ENCODE results near the gene GPC5.
"Not testable (repeated sequence)": the region's sequence is repeated elsewhere in the genome, so short reads cannot be mapped to it uniquely, and the experiment has no call there.

The GPC5 gene

DNA sequence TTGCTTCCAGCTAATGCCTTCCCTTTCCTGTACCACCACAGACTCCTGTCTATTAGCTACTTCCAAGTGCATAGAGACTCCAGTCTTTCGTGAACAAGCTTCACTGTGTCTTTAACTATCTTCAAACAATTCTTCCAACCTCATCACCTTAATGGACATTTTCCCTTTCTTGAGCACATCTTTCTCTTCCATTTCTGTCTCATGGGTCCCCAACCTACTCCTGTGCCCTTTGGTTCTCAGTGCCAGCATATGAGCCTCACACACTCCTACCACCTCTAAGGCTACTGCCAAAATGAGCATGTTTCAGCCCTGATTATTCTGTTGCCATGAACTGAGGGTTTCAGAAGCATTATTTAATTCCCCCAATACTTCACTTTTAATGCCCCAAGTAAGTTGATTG, 360.3 kb downstream of the GPC5 start:
- no peak overlapping the region for H3K4me3 ChIP-seq (ENCODE audit: low read length)
- TF ChIP-seq ZNF274 (IDR thresholded peaks at IDR 0.05; ENCODE audit: low read depth, low read length), result no peak

DNA sequence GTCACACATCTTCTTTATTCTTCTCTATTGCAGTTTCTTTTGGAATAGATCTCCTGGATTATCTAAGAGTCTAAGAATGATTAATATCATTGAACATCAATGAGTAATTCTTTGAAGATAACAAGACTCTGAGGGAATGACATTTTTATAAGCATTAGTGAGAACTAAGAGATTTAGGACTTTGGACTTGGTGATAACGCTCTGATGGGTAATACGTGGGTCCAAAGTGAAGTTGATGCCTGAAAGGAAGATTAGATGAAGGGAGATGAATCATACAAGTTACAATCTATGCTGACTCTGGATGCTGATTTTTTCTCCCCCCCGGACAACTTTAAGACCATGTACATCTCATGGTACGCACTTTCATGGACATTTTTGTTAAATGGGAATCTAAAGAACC, 364.5 kb downstream of the GPC5 start:
- TF ChIP-seq ZNF274 (IDR thresholded peaks at IDR 0.05; ENCODE audit: low read depth, low read length), result no peak

DNA sequence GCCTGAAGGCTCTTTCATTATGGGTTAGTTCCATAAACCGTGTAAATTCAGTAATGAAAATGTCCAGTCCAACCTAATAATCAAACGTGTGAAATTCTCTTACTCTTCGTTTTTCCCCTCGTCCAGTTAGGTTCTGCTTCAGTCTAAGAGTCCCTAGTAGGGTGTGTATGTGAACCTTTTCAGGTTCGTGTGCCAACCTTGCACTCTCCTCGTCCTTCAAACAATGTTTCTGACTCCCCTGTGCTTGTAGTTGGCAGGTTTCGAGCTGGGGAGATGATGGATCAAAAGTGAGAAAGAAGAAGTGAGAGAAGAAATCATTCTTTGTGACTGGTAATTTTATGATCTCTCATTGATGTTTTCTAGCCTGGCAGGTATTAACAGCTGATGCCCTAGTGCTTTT, 366.1 kb downstream of the GPC5 start:
- no peak for TF ChIP-seq ZNF274 (IDR thresholded peaks at IDR 0.05; ENCODE audit: low read depth, low read length)
- H3K4me3 ChIP-seq (ENCODE audit: low read length), result no peak overlapping the region

More for the DNA sequence above, 364.5 kb downstream of the GPC5 start:
- no peak overlapping the region for H3K4me3 ChIP-seq (ENCODE audit: low read length)

DNA sequence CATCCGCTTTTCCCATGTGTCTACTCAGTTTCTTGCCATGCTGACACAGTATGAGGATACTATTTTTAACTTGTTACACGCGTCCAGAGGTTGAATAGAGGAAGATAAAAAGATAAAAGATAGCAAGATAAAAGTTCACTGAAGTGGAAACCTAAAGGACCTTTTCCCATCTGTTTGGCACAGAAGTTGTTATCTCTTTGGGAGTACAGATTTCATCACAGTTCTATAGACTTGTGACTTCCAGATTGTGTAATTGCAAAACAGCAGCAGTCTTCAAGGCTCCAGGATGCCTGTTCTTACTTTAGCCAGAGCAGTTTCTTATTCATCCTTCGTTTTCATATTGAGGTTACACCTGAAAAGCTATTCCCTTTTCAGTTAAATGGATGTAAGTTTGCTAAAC, 369.2 kb downstream of the GPC5 start:
- TF ChIP-seq ZNF274 (IDR thresholded peaks at IDR 0.05; ENCODE audit: low read depth, low read length), result no peak
- H3K4me3 ChIP-seq (ENCODE audit: low read length), result no peak overlapping the region

DNA sequence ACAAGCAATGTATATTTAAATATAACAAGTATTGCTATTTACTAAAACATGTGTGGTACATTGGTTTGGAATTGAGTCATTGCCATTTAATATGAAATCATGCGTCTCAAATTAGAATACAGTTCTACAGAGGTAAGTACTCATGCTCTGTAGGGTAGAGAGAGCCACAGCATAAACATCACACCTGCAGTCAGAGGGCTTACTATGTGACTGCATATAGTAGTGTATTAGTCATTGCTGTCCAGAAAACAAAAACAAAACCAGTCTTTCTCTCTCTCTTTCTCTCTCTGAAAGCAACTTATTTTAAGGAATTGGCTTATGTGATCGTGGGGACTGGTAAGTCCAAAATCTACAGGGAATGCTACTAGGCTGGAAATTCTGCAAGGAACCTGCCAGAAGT, 370.3 kb downstream of the GPC5 start:
- H3K4me3 ChIP-seq (ENCODE audit: low read length), result no peak overlapping the region
- no peak for TF ChIP-seq ZNF274 (IDR thresholded peaks at IDR 0.05; ENCODE audit: low read depth, low read length)

DNA sequence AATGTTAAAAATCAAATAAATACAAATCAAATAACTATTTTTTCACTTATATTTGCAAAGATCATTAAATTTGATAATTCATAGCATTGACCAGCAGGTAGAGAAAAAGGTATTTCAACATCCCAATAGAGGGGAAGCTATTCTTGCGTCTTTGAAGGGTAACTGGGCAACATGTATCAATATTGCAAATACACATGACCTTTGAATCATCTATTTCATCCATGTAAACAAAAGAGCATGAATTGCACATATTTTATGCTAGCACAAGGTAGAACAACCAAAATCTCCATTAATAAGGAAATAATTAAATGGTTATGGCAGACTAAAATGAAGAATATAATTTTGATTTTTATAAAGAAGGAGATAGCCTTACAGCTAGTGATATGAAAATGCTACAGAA, 372.8 kb downstream of the GPC5 start:
- H3K4me3 ChIP-seq (ENCODE audit: low read length), result no peak overlapping the region
- TF ChIP-seq ZNF274 (IDR thresholded peaks at IDR 0.05; ENCODE audit: low read depth, low read length), result no peak

DNA sequence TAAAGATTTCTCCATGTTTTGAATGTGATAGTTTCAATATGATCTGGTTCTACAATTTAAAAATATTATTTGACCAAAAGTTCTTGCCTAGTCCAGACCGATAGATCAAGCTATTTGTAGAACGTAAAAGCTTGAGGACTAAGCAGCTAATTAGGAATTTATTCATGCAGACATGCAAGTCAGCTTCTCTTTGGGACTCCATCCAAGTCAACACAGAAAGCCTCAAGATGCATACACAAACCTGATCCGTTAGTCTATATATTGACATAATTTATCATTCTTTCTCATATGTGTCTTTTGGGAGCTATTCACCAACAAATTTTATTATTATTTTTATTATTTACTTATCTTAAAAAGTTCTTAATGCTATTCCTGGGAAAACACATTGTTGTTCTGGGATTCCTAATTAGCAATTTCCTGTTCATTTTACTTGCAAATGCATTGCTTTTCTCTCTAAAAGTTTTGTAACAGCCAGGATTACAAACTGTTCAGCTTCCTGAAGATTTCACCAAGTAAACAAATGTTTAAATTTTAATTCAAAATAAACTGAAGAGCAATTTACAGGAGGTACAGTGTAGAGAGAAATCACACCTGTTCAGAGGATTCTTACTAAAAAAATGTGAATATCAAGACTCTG, 375.3 kb downstream of the GPC5 start:
- TF ChIP-seq ZNF274 (IDR thresholded peaks at IDR 0.05; ENCODE audit: low read depth, low read length), result no peak

DNA sequence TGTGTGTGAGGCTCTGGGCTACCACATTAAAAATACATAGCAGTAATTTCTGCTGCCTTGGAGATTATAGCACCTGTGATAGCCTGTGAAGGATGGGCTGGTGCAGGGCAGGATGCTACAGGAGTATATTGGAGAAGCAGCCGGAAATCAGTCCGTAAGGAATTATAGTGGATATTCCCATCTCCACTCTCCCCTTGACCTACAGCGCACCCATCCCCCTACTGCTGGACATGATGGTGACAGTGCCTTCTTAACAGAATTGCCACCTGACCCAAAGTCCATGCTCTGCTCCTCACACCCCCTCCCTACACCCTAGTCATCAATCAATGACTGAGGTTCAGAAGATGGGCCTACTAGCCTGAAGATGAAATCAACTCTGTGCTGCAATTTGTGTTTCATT, 376.0 kb downstream of the GPC5 start:
- no peak for TF ChIP-seq ZNF274 (IDR thresholded peaks at IDR 0.05; ENCODE audit: low read depth, low read length)

More for the DNA sequence above, 375.3 kb downstream of the GPC5 start:
- H3K4me3 ChIP-seq (ENCODE audit: low read length), result no peak overlapping the region

DNA sequence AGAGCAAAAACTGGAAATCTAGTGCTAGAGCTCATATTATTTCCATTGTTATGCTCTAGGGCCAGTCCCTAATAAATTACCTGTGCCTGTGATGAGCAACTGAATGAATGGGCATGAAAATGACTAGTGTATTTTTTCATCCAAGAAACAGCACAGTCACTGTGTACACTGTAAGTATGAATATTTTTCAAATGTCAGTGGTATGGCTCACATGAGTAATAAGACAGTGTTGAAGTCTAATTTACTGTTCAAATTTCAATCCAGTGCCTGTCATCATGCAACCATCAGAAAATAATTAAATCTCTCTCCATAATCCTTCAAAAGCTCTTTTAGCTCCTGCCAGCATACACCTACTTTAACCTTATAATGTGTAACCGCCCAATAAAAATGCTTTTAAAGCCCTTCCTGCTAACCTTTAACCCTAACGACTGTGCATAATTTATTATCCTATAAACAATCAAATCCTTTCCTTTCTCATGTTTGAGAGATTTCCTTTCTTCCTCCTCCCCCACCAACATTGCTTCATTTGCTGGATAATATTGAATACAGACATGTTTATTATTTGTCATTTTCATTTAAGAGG, 378.3 kb downstream of the GPC5 start:
- H3K4me3 ChIP-seq (ENCODE audit: low read length), result no peak overlapping the region
- TF ChIP-seq ZNF274 (IDR thresholded peaks at IDR 0.05; ENCODE audit: low read depth, low read length), result no peak

More for the DNA sequence above, 376.0 kb downstream of the GPC5 start:
- no peak overlapping the region for H3K4me3 ChIP-seq (ENCODE audit: low read length)

DNA sequence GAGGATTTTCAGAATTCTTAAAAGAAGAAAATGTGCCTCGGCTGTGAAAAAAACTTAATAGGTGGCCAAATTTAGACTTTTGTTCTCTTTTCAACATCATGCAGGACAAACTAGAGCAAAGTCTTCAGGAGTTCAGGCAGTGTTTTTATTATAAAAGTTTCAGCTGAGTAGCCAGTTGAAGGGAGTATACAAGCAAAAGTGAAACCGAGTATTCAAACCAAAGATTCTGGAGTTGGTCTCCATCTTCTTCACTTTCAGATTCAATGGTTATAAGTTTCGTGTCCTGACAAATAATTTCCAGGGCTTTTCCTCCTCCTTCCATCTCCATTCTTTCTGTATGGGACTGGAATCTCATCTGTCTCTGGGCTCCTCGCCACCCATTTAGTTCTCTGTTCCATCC, 379.7 kb downstream of the GPC5 start:
- no peak for TF ChIP-seq ZNF274 (IDR thresholded peaks at IDR 0.05; ENCODE audit: low read depth, low read length)
- no peak overlapping the region for H3K4me3 ChIP-seq (ENCODE audit: low read length)

DNA sequence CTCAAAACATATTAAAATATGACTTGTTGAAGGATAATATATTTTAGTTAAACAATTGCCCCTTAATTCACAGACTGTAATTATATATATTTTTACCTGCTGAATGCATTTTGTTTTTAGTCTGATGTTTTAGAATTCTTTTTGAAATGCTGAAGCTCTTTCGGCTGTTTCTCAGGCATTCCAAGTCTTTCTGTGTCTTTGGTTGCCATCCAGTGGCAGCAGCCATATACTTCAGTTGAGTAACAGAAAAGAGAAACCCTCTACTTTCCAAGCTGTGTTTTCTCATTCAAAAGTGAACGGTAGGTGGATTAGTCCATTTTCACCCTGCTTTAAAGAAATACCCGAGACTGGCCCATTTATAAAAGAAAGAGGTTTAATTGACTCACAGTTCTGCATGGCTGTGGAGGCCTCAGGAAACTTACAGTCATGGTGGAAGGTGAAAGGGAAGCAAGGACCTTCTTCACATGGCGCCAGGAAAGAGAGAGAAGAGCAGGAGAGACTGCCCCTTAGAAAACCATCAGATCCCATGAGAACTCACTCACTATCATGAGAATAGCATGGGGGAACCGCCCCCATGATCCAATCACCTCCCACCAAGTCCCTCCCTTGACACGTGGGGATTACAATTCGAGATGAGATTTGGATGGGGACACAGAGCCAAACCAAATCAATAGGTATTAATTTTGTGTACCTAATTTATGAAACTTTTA, 383.7 kb downstream of the GPC5 start:
- H3K4me3 ChIP-seq (ENCODE audit: low read length), result not testable (repeated sequence)

DNA sequence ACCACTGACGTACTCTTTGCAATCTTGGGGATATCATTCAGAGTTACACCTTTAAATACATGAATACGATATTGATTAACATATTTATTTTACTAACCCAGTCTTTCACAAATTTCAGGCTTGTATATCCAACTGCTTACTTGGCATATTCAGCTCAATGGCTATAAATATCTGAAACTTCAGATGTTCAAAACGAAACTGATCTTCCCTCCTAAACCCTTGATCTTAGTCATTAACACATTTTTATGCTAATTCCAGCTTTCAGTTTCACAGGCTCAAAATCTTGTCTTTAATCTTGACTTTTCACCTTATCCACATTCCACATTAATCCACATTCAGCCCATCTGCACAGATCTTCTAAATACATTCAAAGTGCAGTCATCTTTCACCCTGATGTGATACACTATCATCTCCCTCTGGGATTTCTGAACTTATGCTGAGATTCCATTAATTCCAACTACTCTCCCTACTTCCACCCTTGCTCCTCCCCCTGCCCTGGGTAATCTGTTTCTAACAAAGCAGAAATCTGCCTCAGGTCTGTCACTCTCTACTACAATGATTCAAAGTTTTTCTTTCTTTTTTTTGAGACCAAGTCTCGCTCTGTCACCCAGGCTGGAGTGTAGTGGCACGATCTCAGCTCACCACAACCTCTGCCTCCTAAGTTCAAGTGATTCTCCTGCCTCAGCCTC, 387.2 kb downstream of the GPC5 start:
- no peak overlapping the region for H3K4me3 ChIP-seq (ENCODE audit: low read length)
- no peak for TF ChIP-seq ZNF274 (IDR thresholded peaks at IDR 0.05; ENCODE audit: low read depth, low read length)

DNA sequence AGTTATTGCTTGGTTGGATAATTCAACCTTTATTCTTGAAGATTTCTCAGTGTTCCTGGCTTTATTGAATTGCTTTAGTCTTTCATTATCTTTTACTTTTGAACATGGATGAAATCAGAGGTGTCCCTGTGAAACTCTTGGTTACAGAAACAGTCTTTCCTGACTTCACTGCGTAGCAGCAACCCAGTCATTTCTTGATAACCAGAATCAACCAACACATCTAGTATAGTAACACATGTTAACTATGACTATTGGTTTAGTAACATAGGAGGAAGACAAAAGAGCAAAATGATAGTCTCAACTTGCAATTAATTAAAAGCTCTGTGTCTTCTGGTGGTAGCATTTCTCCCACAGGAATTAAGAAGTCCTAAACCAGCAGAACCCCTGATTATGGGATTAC, 393.6 kb downstream of the GPC5 start:
- no peak overlapping the region for H3K4me3 ChIP-seq (ENCODE audit: low read length)
- no peak for TF ChIP-seq ZNF274 (IDR thresholded peaks at IDR 0.05; ENCODE audit: low read depth, low read length)

DNA sequence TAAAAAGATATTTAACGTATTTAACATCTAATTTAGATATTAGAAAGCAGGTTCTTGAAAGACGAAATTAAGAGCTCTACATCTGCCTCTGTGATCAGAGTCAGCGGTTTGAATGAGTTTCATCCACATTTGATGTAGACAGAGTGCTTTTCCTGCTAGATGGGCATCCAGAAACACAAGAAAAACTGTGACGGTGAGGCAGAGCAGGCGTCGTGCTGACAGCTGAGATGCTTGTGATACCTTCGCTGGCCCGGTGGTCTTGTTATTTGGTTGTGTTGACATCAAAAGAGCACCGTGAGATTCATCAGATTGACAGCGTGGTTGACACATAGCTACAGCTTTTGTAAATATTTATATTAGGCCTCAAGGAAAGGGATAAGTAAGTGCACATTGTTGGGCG, 399.1 kb downstream of the GPC5 start:
- no peak overlapping the region for H3K4me3 ChIP-seq (ENCODE audit: low read length)
- no peak for TF ChIP-seq ZNF274 (IDR thresholded peaks at IDR 0.05; ENCODE audit: low read depth, low read length)

DNA sequence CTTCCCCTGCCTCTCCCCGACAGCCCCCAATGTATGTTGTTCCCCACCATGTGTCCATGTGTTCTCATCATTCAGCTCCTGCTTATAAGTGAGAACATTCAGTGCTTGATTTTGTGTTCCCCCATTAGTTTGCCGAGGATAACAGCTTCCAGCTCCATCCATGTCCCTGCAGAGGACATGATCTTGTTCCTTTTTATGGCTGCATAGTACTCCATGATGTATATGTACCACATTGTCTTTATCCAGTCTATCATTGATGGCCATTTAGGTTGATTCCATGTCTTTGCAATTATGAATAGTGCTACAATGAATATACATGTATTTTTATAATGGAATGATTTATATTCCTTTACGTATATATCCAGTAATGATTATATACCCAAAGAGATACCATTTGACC, 399.9 kb downstream of the GPC5 start:
- not testable (repeated sequence) for H3K4me3 ChIP-seq (ENCODE audit: low read length)

DNA sequence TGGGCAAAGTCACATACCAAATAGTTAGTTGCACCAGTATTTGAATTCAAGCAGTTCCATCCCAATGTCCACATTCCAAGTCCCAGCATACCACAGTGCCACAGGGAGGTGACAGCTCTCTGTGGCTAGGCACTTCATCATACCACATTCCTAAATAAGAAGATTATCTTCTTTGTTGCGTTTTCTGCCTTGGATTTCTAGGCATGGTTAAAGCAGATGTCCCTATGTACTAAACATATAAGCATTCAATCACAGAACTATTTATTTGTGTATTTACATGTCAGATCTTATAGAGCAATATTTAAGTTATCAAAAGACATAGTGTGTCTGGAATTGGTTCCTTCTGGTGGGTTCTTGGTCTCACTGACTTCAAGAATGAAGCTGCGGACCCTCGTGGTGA, 403.4 kb downstream of the GPC5 start:
- H3K4me3 ChIP-seq (ENCODE audit: low read length), result not testable (repeated sequence)

Measured in GM08714 (cell line).